Mucosa of rectum (tissue), 2 donors: Measurements from ENCODE around the gene SOX6.
A peak's percentile ranks its signal among the peaks of the same experiment; 100 is the strongest.

ENCODE experiments used
- H3K27ac ChIP-seq, 2 donors: one replicate each; pipeline ENCODE4 v1.7.0; 2013; ENCODE audit warnings: inconsistent platforms in 2 of 2, low read depth in 2 of 2, low read length in 2 of 2
- H3K27me3 ChIP-seq, 2 donors: one replicate each; pipeline ENCODE4 v1.7.0; 2013; ENCODE audit warnings: low read length in 2 of 2; ENCODE audit not compliant: control insufficient read depth in 2 of 2, insufficient read depth in 2 of 2
- H3K36me3 ChIP-seq, 2 donors: one replicate each; pipeline ENCODE4 v1.7.0; 2013; ENCODE audit warnings: low read length in 2 of 2; ENCODE audit not compliant: control insufficient read depth in 2 of 2, insufficient read depth in 2 of 2
- H3K4me1 ChIP-seq, 2 donors: one replicate each; pipeline ENCODE4 v1.7.0; 2013; ENCODE audit warnings: low read length in 2 of 2, mild to moderate bottlenecking in 1 of 2; ENCODE audit not compliant: control insufficient read depth in 2 of 2, insufficient read depth in 2 of 2
- H3K4me3 ChIP-seq, 2 donors: one replicate each; pipeline ENCODE4 v1.7.0; 2013; ENCODE audit warnings: low read length in 2 of 2
- H3K9ac ChIP-seq, 2 donors: one replicate each; pipeline ENCODE4 v1.7.0; 2013; ENCODE audit warnings: low read length in 2 of 2, low read depth in 1 of 2, mild to moderate bottlenecking in 1 of 2
- H3K9me3 ChIP-seq, 2 donors: one replicate each; pipeline ENCODE4 v1.7.0; 2013; ENCODE audit warnings: low read length in 2 of 2; ENCODE audit not compliant: control insufficient read depth in 2 of 2
- donor health status: healthy.
- donor health status: Normal muscosa, but diverticular disease.

The SOX6 gene

GRCh38 chr11:16098526-16099205 lies 257.7 kb downstream of the SOX6 start:
- Histone ChIP-seq H3K27me3 (no peaks in the 10 kb centered on the region), H3K9ac (no peak overlapping the region), H3K27ac (peak overlapping the region in 1 of 2 donors; percentile 43), H3K36me3 (no peaks in the 10 kb centered on the region), H3K9me3 (no peaks in the 10 kb centered on the region), H3K4me3 (no peak overlapping the region), H3K4me1 (peaks cover 0 to 9% of the 10 kb centered on the region in 2 donors)

- Histone ChIP-seq H3K9me3 (no peaks in the 10 kb centered on the region), H3K9ac (no peak overlapping the region), H3K36me3 (no peaks in the 10 kb centered on the region), H3K4me3 (no peak overlapping the region), H3K27me3 (no peaks in the 10 kb centered on the region), H3K4me1 (peaks cover 0 to 9% of the 10 kb centered on the region in 2 donors), H3K27ac (no peak overlapping the region)
Measured at GRCh38 chr11:16097543-16097942, 258.8 kb downstream of the SOX6 start.

- H3K4me1 ChIP-seq: peaks cover 0 to 9% of the 10 kb centered on the region in 2 donors
- H3K36me3 ChIP-seq: no peaks in the 10 kb centered on the region
Measured at GRCh38 chr11:16096336-16096735, 260.0 kb downstream of the SOX6 start.

GRCh38 chr11:16095756-16096155 lies 260.6 kb downstream of the SOX6 start:
- Histone ChIP-seq H3K4me1 (peaks cover 0 to 9% of the 10 kb centered on the region in 2 donors), H3K9me3 (no peaks in the 10 kb centered on the region), H3K27ac (no peak overlapping the region), H3K36me3 (no peaks in the 10 kb centered on the region), H3K27me3 (no peaks in the 10 kb centered on the region), H3K4me3 (no peak overlapping the region), H3K9ac (no peak overlapping the region)

More at GRCh38 chr11:16096336-16096735, 260.0 kb downstream of the SOX6 start:
- H3K27me3 ChIP-seq: no peaks in the 10 kb centered on the region
- no peak overlapping the region for H3K9ac ChIP-seq
- no peak overlapping the region for H3K27ac ChIP-seq
- H3K4me3 ChIP-seq: no peak overlapping the region
- H3K9me3 ChIP-seq: no peaks in the 10 kb centered on the region

- no peak overlapping the region for H3K27ac ChIP-seq
- H3K4me1 ChIP-seq: peaks cover 0 to 9% of the 10 kb centered on the region in 2 donors
- no peak overlapping the region for H3K9ac ChIP-seq
- no peaks in the 10 kb centered on the region for H3K27me3 ChIP-seq
- no peaks in the 10 kb centered on the region for H3K9me3 ChIP-seq
- no peak overlapping the region for H3K4me3 ChIP-seq
- no peaks in the 10 kb centered on the region for H3K36me3 ChIP-seq
Measured at GRCh38 chr11:16093889-16094653, 262.3 kb downstream of the SOX6 start.

- Histone ChIP-seq H3K36me3 (no peaks in the 10 kb centered on the region), H3K27ac (no peak overlapping the region), H3K9me3 (no peaks in the 10 kb centered on the region), H3K9ac (no peak overlapping the region), H3K27me3 (no peaks in the 10 kb centered on the region), H3K4me1 (no peaks in the 10 kb centered on the region), H3K4me3 (no peak overlapping the region)
Measured at GRCh38 chr11:16091862-16092261, 264.5 kb downstream of the SOX6 start.

GRCh38 chr11:16089481-16089880 lies 266.9 kb downstream of the SOX6 start:
- no peak overlapping the region for H3K9ac ChIP-seq
- no peaks in the 10 kb centered on the region for H3K27me3 ChIP-seq
- H3K27ac ChIP-seq: no peak overlapping the region
- no peaks in the 10 kb centered on the region for H3K9me3 ChIP-seq
- H3K4me1 ChIP-seq: no peaks in the 10 kb centered on the region
- no peak overlapping the region for H3K4me3 ChIP-seq
- no peaks in the 10 kb centered on the region for H3K36me3 ChIP-seq

- Histone ChIP-seq H3K27ac (no peak overlapping the region), H3K4me3 (no peak overlapping the region), H3K9me3 (no peaks in the 10 kb centered on the region), H3K9ac (no peak overlapping the region), H3K36me3 (no peaks in the 10 kb centered on the region), H3K4me1 (no peaks in the 10 kb centered on the region), H3K27me3 (no peaks in the 10 kb centered on the region)
Measured at GRCh38 chr11:16088774-16089173, 267.6 kb downstream of the SOX6 start.

- no peaks in the 10 kb centered on the region for H3K9me3 ChIP-seq
- no peak overlapping the region for H3K27ac ChIP-seq
- H3K27me3 ChIP-seq: no peaks in the 10 kb centered on the region
- H3K9ac ChIP-seq: no peak overlapping the region
- H3K4me1 ChIP-seq: no peaks in the 10 kb centered on the region
- no peak overlapping the region for H3K4me3 ChIP-seq
- no peaks in the 10 kb centered on the region for H3K36me3 ChIP-seq
Measured at GRCh38 chr11:16087886-16088285, 268.5 kb downstream of the SOX6 start.

- H3K9ac ChIP-seq: no peak overlapping the region
- no peaks in the 10 kb centered on the region for H3K36me3 ChIP-seq
- no peaks in the 10 kb centered on the region for H3K9me3 ChIP-seq
Measured at GRCh38 chr11:16086229-16086819, 270.0 kb downstream of the SOX6 start.

More at GRCh38 chr11:16086229-16086819, 270.0 kb downstream of the SOX6 start:
- Histone ChIP-seq H3K4me3 (no peak overlapping the region), H3K27ac (no peak overlapping the region), H3K27me3 (no peaks in the 10 kb centered on the region), H3K4me1 (peaks cover 0 to 3% of the 10 kb centered on the region in 2 donors)
